RWPE2 (cell line): Measurements from ENCODE around the gene DHRS7C.
A peak's percentile ranks its signal among the peaks of the same experiment; 100 is the strongest.

Experiments
- ATAC-seq: fragments of 200-7000 bp; cut with Tn5 transposase; 3 replicates; pipeline ENCODE4 v1.9.1; 2021; ENCODE audit warnings: low read depth
- DNase-seq: peaks from one replicate; pipeline ENCODE4 v3.0.0-alpha.2; 2020; ENCODE audit warnings: low spot score
- H3K27ac ChIP-seq: fragments of 450-650 bp; 2 replicates; pipeline ENCODE4 v1.5.1; 2017; ENCODE audit warnings: mild to moderate bottlenecking; ENCODE audit not compliant: poor library complexity, severe bottlenecking
- H3K27me3 ChIP-seq: fragments of 250-450 bp; sonication (Bioruptor Pico); 2 replicates; pipeline ENCODE4 v1.5.1; 2021; ENCODE audit warnings: mild to moderate bottlenecking, moderate library complexity; ENCODE audit not compliant: insufficient read depth, poor library complexity, severe bottlenecking
- H3K36me3 ChIP-seq: fragments of 250-450 bp; sonication (Bioruptor Pico); 2 replicates; pipeline ENCODE4 v1.5.1; 2020; ENCODE audit warnings: low read depth, mild to moderate bottlenecking, moderate library complexity
- H3K4me1 ChIP-seq: fragments of 250-450 bp; sonication (Bioruptor Pico); 2 replicates; pipeline ENCODE4 v1.5.1; 2021; ENCODE audit warnings: mild to moderate bottlenecking, moderate library complexity; ENCODE audit not compliant: insufficient read depth, poor library complexity, severe bottlenecking
- H3K4me3 ChIP-seq: fragments of 250-450 bp; sonication (Bioruptor Pico); 2 replicates; pipeline ENCODE4 v1.5.1; 2021; ENCODE audit warnings: mild to moderate bottlenecking, moderate library complexity; ENCODE audit not compliant: severe bottlenecking
- H3K9me3 ChIP-seq: fragments of 250-450 bp; sonication (Bioruptor Pico); 2 replicates; pipeline ENCODE4 v1.5.1; 2021; ENCODE audit warnings: mild to moderate bottlenecking, moderate library complexity; ENCODE audit not compliant: severe bottlenecking
- TF ChIP-seq, protein P1 (sequence below): fragments of 450-650 bp; IDR thresholded peaks from one replicate; pipeline ENCODE4 v1.5.1; 2017; ENCODE audit warnings: mild to moderate bottlenecking, moderate library complexity; ENCODE audit not compliant: poor library complexity, severe bottlenecking

Gene DHRS7C

DNA sequence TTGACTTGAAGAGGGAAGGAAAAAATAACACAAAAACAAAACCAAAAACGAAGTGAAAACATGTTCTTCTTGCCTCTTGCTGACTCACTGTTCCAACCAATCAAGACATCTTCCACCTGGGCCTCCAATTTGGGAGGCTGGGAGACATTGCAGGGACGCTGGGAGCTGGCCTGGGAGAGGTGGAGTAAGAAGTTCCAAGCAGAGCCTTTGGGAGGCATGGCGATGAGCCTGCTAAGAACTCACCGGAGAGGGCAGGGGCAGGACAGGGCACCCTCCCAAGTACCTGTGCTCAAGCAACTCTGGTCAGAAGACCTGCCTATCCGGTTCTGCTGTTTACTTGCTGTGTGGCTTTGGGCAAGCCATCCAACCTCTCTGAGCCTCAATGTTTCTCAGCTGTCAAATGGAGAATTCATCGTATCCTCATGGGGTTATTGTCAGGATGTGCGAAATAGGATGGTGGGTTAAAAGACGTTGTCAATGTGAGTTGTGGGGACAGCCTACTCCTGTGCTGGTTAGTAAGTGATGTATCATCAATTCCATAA is 33.5 kb upstream of the DHRS7C start:
- Histone ChIP-seq H3K36me3 (no peaks in the 10 kb centered on the region), H3K9me3 (no peaks in the 10 kb centered on the region), H3K27me3 (no peaks in the 10 kb centered on the region), H3K4me1 (no peaks in the 10 kb centered on the region), H3K27ac (no peak overlapping the region), H3K4me3 (no peak overlapping the region)
- ATAC-seq (no peak), DNase-seq (no peak)
- TF ChIP-seq, protein P1, sequence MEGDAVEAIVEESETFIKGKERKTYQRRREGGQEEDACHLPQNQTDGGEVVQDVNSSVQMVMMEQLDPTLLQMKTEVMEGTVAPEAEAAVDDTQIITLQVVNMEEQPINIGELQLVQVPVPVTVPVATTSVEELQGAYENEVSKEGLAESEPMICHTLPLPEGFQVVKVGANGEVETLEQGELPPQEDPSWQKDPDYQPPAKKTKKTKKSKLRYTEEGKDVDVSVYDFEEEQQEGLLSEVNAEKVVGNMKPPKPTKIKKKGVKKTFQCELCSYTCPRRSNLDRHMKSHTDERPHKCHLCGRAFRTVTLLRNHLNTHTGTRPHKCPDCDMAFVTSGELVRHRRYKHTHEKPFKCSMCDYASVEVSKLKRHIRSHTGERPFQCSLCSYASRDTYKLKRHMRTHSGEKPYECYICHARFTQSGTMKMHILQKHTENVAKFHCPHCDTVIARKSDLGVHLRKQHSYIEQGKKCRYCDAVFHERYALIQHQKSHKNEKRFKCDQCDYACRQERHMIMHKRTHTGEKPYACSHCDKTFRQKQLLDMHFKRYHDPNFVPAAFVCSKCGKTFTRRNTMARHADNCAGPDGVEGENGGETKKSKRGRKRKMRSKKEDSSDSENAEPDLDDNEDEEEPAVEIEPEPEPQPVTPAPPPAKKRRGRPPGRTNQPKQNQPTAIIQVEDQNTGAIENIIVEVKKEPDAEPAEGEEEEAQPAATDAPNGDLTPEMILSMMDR: no peak

DNA sequence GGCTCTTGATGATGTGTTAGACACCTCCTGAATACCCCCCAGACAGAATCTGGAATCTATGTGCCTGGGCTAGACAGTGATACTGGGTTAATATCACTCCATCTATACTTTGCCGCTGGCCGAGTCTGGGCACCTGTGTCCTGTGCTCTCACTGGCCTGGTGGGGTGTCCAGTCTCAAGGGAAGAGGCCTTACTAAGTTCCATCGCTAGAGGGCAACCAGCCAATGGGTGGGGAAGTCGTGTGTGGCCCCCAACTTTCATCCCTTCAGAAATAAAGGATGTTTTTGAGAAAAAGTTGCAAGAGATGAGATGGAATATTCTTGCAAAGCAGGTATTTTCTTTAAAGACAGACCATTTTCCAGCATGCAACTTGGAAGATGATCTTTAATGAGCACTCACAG is 32.7 kb upstream of the DHRS7C start:
- TF ChIP-seq, protein P1: peak; percentile 42
- no peak; the same call in 2 of the 3 replicates for ATAC-seq

DNA sequence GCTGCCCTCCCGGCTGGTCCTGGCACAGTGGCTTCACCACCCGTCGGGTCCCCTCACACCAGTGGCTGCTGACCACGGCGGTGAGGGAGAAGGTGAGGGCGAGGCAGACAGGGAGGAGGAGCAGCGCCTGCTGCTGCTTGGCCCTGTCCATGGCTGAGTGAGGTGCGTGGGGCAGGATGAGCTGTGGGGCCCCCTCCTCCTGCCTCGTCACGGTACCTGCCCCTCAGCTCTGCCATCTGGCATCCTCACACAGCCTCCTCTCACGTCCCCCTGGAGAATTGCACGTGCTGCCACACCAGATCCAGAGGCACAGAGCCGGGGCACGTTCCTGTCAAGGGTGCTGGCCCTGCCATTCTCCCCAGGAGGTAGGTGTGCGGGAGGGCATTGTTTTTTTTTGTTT is 30.5 kb upstream of the DHRS7C start, which contains the start of gene GSG1L2:
GSG1L2 (minus strand) TSS at position 159 of the 400 bp plus-strand sequence; CDS start at position 151, 8 bp downstream.
- no peak within 1 kb of the TSS for H3K27ac ChIP-seq
- DNase-seq: no peak
- H3K36me3 ChIP-seq: no peaks in the 10 kb centered on the region
- ATAC-seq: no peak
- peaks cover 6% of the 10 kb centered on the region for H3K4me1 ChIP-seq
- TF ChIP-seq, protein P1: no peak
- no peaks in the 10 kb centered on the region for H3K27me3 ChIP-seq
- H3K4me3 ChIP-seq: no peak within 1 kb of the TSS
- no peaks in the 10 kb centered on the region for H3K9me3 ChIP-seq

More for the DNA sequence above, 32.7 kb upstream of the DHRS7C start:
- Histone ChIP-seq H3K9me3 (no peaks in the 10 kb centered on the region), H3K4me3 (no peak overlapping the region), H3K27ac (no peak overlapping the region), H3K36me3 (no peaks in the 10 kb centered on the region), H3K27me3 (no peaks in the 10 kb centered on the region), H3K4me1 (peaks cover 2% of the 10 kb centered on the region)
- DNase-seq: no peak

DNA sequence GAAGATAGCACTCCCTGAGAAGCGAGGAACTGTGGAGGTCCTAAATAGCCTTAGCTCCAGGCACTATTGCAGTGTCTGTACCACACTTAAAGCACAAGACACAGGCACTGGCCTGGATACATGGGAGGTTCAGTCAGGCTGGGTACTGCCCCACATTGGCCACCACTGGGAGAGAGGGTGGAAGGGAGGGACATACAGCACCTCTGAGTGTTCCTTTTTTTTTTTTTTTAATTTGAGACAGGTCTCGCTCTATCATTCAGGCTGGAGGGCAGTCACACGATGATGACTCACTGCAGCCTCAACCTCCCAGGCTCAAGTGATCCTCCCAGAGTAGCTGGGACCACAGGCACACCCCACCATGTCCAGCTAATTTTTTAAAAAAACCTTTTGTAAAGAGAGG is 29.1 kb upstream of the DHRS7C start:
- ATAC-seq (no peak), DNase-seq (no peak)
- no peaks in the 10 kb centered on the region for H3K36me3 ChIP-seq
- H3K27me3 ChIP-seq: no peaks in the 10 kb centered on the region
- TF ChIP-seq, protein P1: no peak
- no peak overlapping the region for H3K4me3 ChIP-seq
- H3K4me1 ChIP-seq: peaks cover 6% of the 10 kb centered on the region
- no peak overlapping the region for H3K27ac ChIP-seq
- H3K9me3 ChIP-seq: no peaks in the 10 kb centered on the region

DNA sequence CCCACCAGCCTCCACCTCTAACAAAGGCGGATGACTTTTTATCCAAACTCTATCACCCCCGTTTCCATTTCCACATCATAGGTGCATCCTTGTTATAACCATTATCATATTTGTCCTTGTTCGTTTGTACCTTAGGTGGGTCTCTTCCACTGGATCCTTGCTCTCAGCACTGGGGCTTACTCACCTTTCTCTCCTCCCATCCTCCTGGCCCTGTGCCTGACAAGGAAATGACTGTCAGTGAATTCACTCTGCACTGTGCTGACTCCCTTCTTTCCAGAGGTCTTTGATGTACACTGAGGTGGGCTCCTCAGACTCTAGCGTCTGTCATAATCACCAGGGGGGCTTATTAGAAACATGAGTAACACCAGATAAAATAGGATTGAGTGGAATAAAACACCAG is 27.4 kb upstream of the DHRS7C start:
- Histone ChIP-seq H3K36me3 (no peaks in the 10 kb centered on the region), H3K4me1 (peaks cover 6% of the 10 kb centered on the region), H3K9me3 (no peaks in the 10 kb centered on the region), H3K4me3 (no peak overlapping the region), H3K27ac (no peak overlapping the region), H3K27me3 (no peaks in the 10 kb centered on the region)
- DNase-seq: no peak
- ATAC-seq: peak; percentile 89
- TF ChIP-seq, protein P1: no peak
